Ascending aorta (tissue), 2 donors: ENCODE results near the gene CCDC85C. TPM values are rescaled to one million over a fixed set of nuclear protein-coding genes. Genes with fewer than 3 reads are reported as not detected.

Experiments
- DNase-seq, 2 donors: peaks; one replicate each; pipeline ENCODE4 v3.0.0-alpha.2; 2019; ENCODE audit warnings: low spot score in 2 of 2
- H3K27ac ChIP-seq, 2 donors: fragments of 200-600 bp; sonication (generic); one replicate each; pipeline ENCODE4 v1.5.1; 2016 to 2017; ENCODE audit warnings: mild to moderate bottlenecking in 1 of 2
- H3K27me3 ChIP-seq: fragments of 200-600 bp; sonication (generic); one replicate; pipeline ENCODE4 v1.5.1; 2017
- H3K36me3 ChIP-seq, 2 donors: fragments of 200-600 bp; sonication (generic); one replicate each; pipeline ENCODE4 v1.5.1; 2016
- H3K4me1 ChIP-seq, 2 donors: fragments of 200-600 bp; sonication (generic); one replicate each; pipeline ENCODE4 v1.5.1; 2016 to 2017; ENCODE audit warnings: mild to moderate bottlenecking in 1 of 2
- H3K4me3 ChIP-seq, 2 donors: fragments of 200-600 bp; sonication (generic); one replicate each; pipeline ENCODE4 v1.5.1; 2016 to 2017; ENCODE audit warnings: mild to moderate bottlenecking in 1 of 2
- H3K9me3 ChIP-seq, 2 donors: fragments of 200-600 bp; sonication (generic); one replicate each; pipeline ENCODE4 v1.5.1; 2016
- intact Hi-C: fragments of 100-400 bp; cut with DNase I; formaldehyde crosslinking; loops from one replicate; pipeline ENCODE4 v1.15.1; 2023
- total RNA-seq: library from RNA; depleted of rRNA; stranded (reverse); fragments of >200 nt; gene quantifications from one replicate; pipeline ENCODE4 v1.1.0, GENCODE V29; 2016
- TF ChIP-seq, protein P1 (sequence below), 3 experiments: fragments of 200-600 bp in 2 of 3; fragments of 450-650 bp in 1 of 3; sonication (generic) in 2 of 3; IDR thresholded peaks; one replicate each; pipeline ENCODE4 v1.5.1; 2016 to 2019; ENCODE audit warnings: antibody characterized with exemption in 3 of 3, mild to moderate bottlenecking in 1 of 3, moderate library complexity in 1 of 3

Gene CCDC85C
- total RNA-seq, 1 donor from 2014 or later: 0.64 TPM

DNA sequence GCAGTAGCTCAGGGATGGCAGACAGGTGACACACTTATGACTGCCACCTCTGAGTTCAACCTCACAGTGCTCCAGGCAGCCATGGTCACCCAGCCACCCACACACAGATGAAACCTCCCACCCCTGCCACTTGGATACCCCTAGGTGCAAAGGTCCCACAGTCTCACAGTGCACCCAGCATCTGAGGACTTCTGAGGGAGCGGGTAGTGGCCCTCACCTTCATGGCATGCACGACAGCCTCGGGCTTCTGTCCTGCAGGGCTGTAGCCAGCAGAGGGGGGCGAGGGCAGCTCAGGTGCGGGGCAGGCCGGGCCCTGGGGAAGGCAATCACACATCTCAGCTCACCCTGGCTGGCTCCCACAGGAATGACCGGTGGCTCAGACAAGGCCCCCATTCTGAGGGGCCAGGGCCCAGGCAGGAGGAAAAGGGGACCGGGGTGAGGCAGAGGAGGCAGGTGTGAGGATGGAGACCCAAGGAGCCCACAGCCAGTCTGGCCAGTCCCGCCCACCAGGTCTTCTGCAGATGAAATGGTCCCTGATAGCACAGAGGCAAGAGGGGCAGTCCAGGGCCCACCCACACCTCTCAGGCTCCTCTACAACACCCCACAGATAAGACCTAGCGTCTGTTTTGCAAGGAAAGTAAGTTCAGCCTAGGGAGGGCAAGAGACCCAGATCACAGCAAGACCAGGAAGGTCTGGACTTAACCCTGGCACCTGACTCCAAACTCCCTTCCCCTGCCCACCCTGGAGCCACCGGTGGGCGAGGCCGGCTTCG, 87.0 kb downstream of the CCDC85C start:
- no peak overlapping the region for H3K27ac ChIP-seq
- H3K4me1 ChIP-seq: no peaks in the 10 kb centered on the region
- DNase-seq: no peak
- peaks cover 0 to 17% of the 10 kb centered on the region in 2 donors for H3K36me3 ChIP-seq
- intact Hi-C loops: loop anchor here (5.0 kb wide), 1 partner anchor 370 kb away; no protein-coding TSS in a partner anchor
- no peak overlapping the region for H3K4me3 ChIP-seq
- no peaks in the 10 kb centered on the region for H3K27me3 ChIP-seq
- H3K9me3 ChIP-seq: no peaks in the 10 kb centered on the region
- TF ChIP-seq, protein P1, sequence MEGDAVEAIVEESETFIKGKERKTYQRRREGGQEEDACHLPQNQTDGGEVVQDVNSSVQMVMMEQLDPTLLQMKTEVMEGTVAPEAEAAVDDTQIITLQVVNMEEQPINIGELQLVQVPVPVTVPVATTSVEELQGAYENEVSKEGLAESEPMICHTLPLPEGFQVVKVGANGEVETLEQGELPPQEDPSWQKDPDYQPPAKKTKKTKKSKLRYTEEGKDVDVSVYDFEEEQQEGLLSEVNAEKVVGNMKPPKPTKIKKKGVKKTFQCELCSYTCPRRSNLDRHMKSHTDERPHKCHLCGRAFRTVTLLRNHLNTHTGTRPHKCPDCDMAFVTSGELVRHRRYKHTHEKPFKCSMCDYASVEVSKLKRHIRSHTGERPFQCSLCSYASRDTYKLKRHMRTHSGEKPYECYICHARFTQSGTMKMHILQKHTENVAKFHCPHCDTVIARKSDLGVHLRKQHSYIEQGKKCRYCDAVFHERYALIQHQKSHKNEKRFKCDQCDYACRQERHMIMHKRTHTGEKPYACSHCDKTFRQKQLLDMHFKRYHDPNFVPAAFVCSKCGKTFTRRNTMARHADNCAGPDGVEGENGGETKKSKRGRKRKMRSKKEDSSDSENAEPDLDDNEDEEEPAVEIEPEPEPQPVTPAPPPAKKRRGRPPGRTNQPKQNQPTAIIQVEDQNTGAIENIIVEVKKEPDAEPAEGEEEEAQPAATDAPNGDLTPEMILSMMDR (IDR thresholded peaks at IDR 0.05): no peak

GRCh38 chr14:99516156-99516870, 87.7 kb downstream of the CCDC85C start:
- H3K4me3 ChIP-seq: no peak overlapping the region
- DNase-seq: no peak
- H3K36me3 ChIP-seq: peaks cover 3 to 17% of the 10 kb centered on the region in 2 donors
- no peaks in the 10 kb centered on the region for H3K27me3 ChIP-seq
- intact Hi-C loops: loop anchor here (5.0 kb wide), 1 partner anchor 371 kb away; no protein-coding TSS in a partner anchor
- H3K9me3 ChIP-seq: no peaks in the 10 kb centered on the region
- no peak overlapping the region for H3K27ac ChIP-seq
- TF ChIP-seq, protein P1 (IDR thresholded peaks at IDR 0.05): no peak
- no peaks in the 10 kb centered on the region for H3K4me1 ChIP-seq

GRCh38 chr14:99515301-99516155, 88.5 kb downstream of the CCDC85C start:
- no peak overlapping the region for H3K4me3 ChIP-seq
- DNase-seq: peak in 1 of 2 donors; percentile 61
- H3K4me1 ChIP-seq: no peaks in the 10 kb centered on the region
- H3K36me3 ChIP-seq: peaks cover 3 to 23% of the 10 kb centered on the region in 2 donors
- H3K9me3 ChIP-seq: no peaks in the 10 kb centered on the region
- no peak overlapping the region for H3K27ac ChIP-seq
- H3K27me3 ChIP-seq: no peaks in the 10 kb centered on the region
- intact Hi-C loops: loop anchor here (5.0 kb wide), 1 partner anchor 372 kb away; no protein-coding TSS in a partner anchor
- TF ChIP-seq, protein P1 (IDR thresholded peaks at IDR 0.05): no peak

GRCh38 chr14:99514552-99515300, 89.3 kb downstream of the CCDC85C start:
- Histone ChIP-seq H3K27ac (no peak overlapping the region), H3K4me1 (no peaks in the 10 kb centered on the region), H3K27me3 (no peaks in the 10 kb centered on the region), H3K4me3 (no peak overlapping the region), H3K9me3 (no peaks in the 10 kb centered on the region), H3K36me3 (peaks cover 5 to 26% of the 10 kb centered on the region in 2 donors)
- TF ChIP-seq, protein P1 (IDR thresholded peaks at IDR 0.05): no peak
- intact Hi-C loops: loop anchor here (5.0 kb wide), 1 partner anchor 373 kb away; no protein-coding TSS in a partner anchor
- DNase-seq: peak in 1 of 2 donors; percentile 61
